SK-N-MC (cell line): ENCODE measurements around the gene FXYD2.

Experiments used
- DNase-seq: peaks from one replicate; pipeline ENCODE4 v3.0.0-alpha.2; 2011; ENCODE audit warnings: low read depth, low spot score
- H3K27ac ChIP-seq: fragments of 200-600 bp; sonication (generic); 2 replicates; pipeline ENCODE4 v1.5.1; 2016; ENCODE audit warnings: mixed run types
- H3K36me3 ChIP-seq: fragments of 200-600 bp; sonication (generic); 2 replicates; pipeline ENCODE4 v1.6.1; 2017; ENCODE audit warnings: antibody characterized with exemption, low read length, mixed read lengths; ENCODE audit not compliant: insufficient read depth
- H3K4me3 ChIP-seq: fragments of 200-600 bp; sonication (generic); 2 replicates; pipeline ENCODE4 v1.5.1; 2016
- H3K9ac ChIP-seq: fragments of 200-600 bp; sonication (generic); 2 replicates; pipeline ENCODE4 v1.8.0; 2017; ENCODE audit warnings: mixed run types, mixed read lengths; ENCODE audit not compliant: insufficient read length
- H3K9me3 ChIP-seq: fragments of 200-600 bp; sonication (generic); 2 replicates; pipeline ENCODE4 v1.6.1; 2017; ENCODE audit warnings: low read depth, mild to moderate bottlenecking, antibody characterized with exemption, low read length, moderate library complexity, mixed read lengths
- EZH2 ChIP-seq: fragments of 200-600 bp; sonication (generic); IDR thresholded peaks from one replicate; pipeline ENCODE4 v1.6.1; 2017; ENCODE audit warnings: antibody characterized with exemption
- FOXP2 ChIP-seq: optimal IDR thresholded peaks from 2 replicates; pipeline ENCODE3; 2011; ENCODE audit warnings: mild to moderate bottlenecking, moderate library complexity; ENCODE audit not compliant: insufficient read depth; ENCODE audit errors: extremely low read length, control extremely low read depth
- POLR2AphosphoS5 ChIP-seq: IDR thresholded peaks from 2 replicates; pipeline ENCODE4 v1.6.1; 2012; ENCODE audit warnings: mild to moderate bottlenecking, low read depth, low read length, borderline replicate concordance

The FXYD2 gene

GRCh38 chr11:117827521-117828511 is 3.3 kb upstream of the FXYD2 start:
- H3K9me3 ChIP-seq: no peaks in the 10 kb centered on the region
- H3K27ac ChIP-seq: no peak overlapping the region
- DNase-seq: no peak
- no peak overlapping the region for H3K4me3 ChIP-seq
- H3K9ac ChIP-seq: no peak overlapping the region
- no peak for TF ChIP-seq FOXP2
- TF ChIP-seq POLR2AphosphoS5: no peak
- no peak for TF ChIP-seq EZH2
- no peaks in the 10 kb centered on the region for H3K36me3 ChIP-seq

- no peak for TF ChIP-seq EZH2
- no peak for TF ChIP-seq FOXP2
- no peak for TF ChIP-seq POLR2AphosphoS5
- H3K27ac ChIP-seq: no peak overlapping the region
These were observed 2.3 kb upstream of the FXYD2 start for GRCh38 chr11:117826832-117827231.

GRCh38 chr11:117826190-117826570 is 1.6 kb upstream of the FXYD2 start:
- no peak overlapping the region for H3K4me3 ChIP-seq
- H3K36me3 ChIP-seq: no peaks in the 10 kb centered on the region
- H3K9ac ChIP-seq: no peak overlapping the region
- H3K27ac ChIP-seq: no peak overlapping the region
- DNase-seq: no peak
- H3K9me3 ChIP-seq: no peaks in the 10 kb centered on the region
- TF ChIP-seq POLR2AphosphoS5 (no peak), FOXP2 (no peak), EZH2 (no peak)

More at GRCh38 chr11:117826832-117827231, 2.3 kb upstream of the FXYD2 start:
- H3K9ac ChIP-seq: no peak overlapping the region
- DNase-seq: no peak
- H3K36me3 ChIP-seq: no peaks in the 10 kb centered on the region
- no peaks in the 10 kb centered on the region for H3K9me3 ChIP-seq
- no peak overlapping the region for H3K4me3 ChIP-seq

GRCh38 chr11:117825538-117826189 is 1.1 kb upstream of the FXYD2 start:
- no peak overlapping the region for H3K9ac ChIP-seq
- H3K4me3 ChIP-seq: no peak overlapping the region
- no peak for TF ChIP-seq POLR2AphosphoS5
- TF ChIP-seq FOXP2: no peak
- TF ChIP-seq EZH2: no peak
- no peak overlapping the region for H3K27ac ChIP-seq
- no peaks in the 10 kb centered on the region for H3K9me3 ChIP-seq
- no peak for DNase-seq
- no peaks in the 10 kb centered on the region for H3K36me3 ChIP-seq

GRCh38 chr11:117823946-117824420 is 561 bp downstream of the FXYD2 start:
- Histone ChIP-seq H3K27ac (no peak overlapping the region), H3K36me3 (no peaks in the 10 kb centered on the region), H3K4me3 (no peak overlapping the region), H3K9ac (no peak overlapping the region), H3K9me3 (no peaks in the 10 kb centered on the region)
- TF ChIP-seq FOXP2: no peak
- TF ChIP-seq POLR2AphosphoS5: no peak
- TF ChIP-seq EZH2: no peak
- no peak for DNase-seq

DNA sequence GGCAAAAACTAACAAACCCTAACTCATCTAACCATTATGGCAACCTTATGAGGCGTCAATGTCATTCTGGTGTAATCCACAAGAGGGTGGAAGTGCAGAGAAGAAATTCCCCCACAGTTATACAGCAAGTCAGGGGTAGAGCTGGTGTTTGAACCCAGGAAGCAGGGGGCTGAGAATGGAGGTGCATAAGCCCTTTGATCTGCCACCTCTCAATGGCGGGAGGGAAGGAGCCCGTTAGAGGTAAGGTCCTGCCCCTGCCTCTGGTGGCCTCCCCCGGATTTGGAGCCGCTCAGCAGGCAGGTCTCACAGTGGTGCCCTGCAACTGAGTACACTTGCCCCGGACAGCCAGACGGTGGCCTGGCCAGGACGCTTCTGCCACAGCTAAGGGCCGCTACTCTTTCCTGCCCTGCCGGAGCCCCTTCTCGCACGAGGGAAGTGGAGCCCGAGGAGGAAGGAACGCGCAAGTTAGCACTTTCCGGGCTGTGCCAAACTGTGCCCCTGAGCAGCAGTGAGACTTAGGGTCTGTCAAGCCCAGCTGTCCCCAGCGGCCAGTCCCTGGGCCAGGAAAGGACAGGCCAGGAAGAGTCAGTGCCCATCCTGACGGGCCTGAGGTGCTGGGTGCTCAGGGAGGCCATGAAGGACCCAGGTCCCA is 1.1 kb downstream of the FXYD2 start:
- no peak overlapping the region for H3K4me3 ChIP-seq

DNA sequence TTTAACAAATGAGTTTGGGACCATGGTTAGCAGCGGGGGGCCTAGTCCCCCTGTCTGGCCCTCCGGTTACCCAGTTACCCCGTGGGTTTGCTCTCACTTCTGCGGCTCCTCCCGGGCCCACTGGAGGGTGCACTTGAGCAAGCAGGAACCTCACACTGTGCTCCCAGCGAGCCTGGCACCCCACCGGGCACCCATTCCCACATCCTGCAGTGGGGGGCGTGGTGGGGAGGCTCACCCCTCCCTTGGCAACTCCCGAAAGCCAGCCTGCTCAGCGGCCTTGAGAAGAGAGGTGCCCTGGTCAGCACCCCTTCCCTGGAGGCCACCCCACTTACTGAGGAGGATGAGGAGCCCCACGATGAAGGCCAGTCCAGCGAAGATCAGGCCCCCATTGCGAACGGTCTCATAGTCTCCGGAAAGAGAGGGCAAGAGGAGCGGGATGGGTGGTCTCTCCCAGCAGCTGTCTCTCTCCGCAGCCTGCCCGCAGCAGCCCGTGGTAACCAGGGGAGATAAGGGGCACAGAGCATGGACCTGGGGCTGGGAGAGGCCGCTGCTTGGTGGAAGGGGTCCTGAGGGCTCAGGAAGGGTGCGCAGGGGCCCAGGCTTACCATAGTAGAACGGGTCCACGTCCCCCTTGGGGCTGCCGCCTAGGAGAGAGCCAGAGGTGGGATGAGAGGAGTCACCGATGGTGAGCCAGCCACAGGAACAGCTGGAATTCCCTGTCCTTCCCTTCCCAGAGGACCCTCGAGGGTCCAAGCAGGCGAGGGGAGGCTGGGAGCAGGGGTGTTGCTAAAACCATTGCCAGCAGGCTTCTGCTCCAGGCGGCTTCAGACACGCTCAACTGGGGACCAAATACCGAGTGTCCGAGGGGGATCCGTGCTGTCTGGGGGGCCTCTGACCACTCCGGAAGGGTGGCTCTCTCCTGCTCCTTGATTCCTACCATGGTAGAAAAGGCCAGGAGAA is 2.2 kb downstream of the FXYD2 start:
- Histone ChIP-seq H3K36me3 (no peaks in the 10 kb centered on the region), H3K9ac (no peak overlapping the region), H3K27ac (no peak overlapping the region), H3K9me3 (no peaks in the 10 kb centered on the region), H3K4me3 (no peak overlapping the region)
- DNase-seq: no peak
- TF ChIP-seq EZH2 (no peak), FOXP2 (no peak), POLR2AphosphoS5 (no peak)

More for the DNA sequence above, 1.1 kb downstream of the FXYD2 start:
- Histone ChIP-seq H3K9ac (no peak overlapping the region), H3K36me3 (no peaks in the 10 kb centered on the region), H3K9me3 (no peaks in the 10 kb centered on the region), H3K27ac (no peak overlapping the region)
- no peak for TF ChIP-seq FOXP2
- no peak for TF ChIP-seq EZH2
- no peak for TF ChIP-seq POLR2AphosphoS5
- no peak for DNase-seq
